GM12865 (cell line): ENCODE data around the gene SLCO3A1.

ENCODE experiments used
- DNase-seq: peaks from one replicate; pipeline ENCODE4 v3.0.0; 2010; ENCODE audit warnings: low read depth
- H3K4me3 ChIP-seq: 2 replicates; pipeline ENCODE4 v1.5.1; 2011; ENCODE audit warnings: mild to moderate bottlenecking, low read depth, low read length, control low read depth
- TF ChIP-seq, protein P1 (sequence below): IDR thresholded peaks from 2 replicates; pipeline ENCODE4 v1.5.1; 2011; ENCODE audit warnings: low read length, control low read depth, low read depth, inconsistent platforms; ENCODE audit not compliant: insufficient read depth; ENCODE audit errors: missing control alignments

The SLCO3A1 gene

DNA sequence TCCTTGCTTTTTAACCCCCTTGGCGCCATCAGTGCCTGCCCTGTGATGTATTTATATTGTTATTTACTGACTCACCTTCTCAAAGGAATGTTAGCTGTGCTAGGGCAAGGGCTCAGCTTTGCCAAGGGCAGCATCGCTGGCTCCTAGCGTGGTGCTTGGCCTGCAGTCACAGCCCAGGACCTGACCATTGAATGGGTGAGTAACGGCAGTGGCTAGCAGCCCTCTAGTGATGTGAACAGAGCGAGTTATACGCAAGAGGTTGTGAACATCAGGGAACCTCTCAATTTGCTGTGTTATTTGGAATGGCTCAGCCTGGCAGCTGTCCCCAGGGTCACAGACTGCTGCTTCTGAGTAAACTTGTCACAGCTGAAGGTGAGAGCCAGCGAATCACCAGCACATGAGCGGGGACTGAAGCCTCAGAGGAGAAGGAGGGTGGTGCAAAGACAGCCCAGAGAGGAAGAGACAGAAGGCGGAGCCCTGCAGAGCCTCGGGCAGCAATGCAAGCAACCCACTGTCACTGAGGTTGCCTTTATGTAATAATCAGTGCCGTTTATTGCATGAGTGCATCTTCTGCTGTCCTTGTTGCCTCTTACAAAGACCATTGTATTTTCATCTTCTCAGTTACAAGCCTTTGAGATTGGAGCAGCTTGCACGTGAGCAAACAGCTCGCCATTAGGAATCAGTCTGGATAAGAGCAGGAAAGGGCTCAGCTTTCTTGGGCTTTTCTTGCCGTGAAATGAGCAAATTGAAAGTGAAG, 158.3 kb downstream of the SLCO3A1 start:
- no peak for DNase-seq
- TF ChIP-seq, protein P1, sequence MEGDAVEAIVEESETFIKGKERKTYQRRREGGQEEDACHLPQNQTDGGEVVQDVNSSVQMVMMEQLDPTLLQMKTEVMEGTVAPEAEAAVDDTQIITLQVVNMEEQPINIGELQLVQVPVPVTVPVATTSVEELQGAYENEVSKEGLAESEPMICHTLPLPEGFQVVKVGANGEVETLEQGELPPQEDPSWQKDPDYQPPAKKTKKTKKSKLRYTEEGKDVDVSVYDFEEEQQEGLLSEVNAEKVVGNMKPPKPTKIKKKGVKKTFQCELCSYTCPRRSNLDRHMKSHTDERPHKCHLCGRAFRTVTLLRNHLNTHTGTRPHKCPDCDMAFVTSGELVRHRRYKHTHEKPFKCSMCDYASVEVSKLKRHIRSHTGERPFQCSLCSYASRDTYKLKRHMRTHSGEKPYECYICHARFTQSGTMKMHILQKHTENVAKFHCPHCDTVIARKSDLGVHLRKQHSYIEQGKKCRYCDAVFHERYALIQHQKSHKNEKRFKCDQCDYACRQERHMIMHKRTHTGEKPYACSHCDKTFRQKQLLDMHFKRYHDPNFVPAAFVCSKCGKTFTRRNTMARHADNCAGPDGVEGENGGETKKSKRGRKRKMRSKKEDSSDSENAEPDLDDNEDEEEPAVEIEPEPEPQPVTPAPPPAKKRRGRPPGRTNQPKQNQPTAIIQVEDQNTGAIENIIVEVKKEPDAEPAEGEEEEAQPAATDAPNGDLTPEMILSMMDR: no peak
- no peak overlapping the region for H3K4me3 ChIP-seq

DNA sequence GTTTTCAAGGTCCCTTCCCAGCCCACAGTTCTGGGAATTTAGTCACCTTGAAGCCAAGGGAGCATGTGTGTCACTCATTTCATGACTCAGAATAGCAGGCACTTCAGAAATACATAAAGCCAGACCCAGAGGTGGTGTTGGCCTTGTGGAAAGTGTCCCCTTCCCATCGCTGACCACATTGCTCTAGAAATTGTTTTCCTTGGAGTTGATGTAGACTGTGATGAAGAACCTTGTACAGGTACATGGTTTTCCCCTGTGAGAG, 158.8 kb downstream of the SLCO3A1 start:
- DNase-seq: no peak
- no peak overlapping the region for H3K4me3 ChIP-seq
- TF ChIP-seq, protein P1: no peak

DNA sequence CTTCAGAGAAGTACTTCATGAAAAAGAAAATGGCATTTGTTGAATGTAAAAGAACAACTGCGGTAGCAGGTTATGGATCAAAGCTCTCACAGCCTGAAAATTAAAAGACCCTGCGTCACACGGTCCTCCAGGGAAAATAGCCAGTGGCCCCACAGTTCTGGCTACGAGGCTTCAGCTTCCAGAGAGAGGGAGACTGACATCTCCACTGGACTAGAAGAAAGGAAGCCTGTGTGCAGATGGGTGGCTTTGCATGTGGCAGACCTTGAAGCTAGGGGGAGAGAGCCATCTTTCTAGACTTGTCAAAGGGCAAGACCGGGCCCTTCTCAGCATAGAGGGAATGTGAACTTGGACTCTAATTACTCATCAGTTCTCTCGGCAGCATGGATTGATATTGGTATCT, 159.4 kb downstream of the SLCO3A1 start:
- DNase-seq: no peak
- H3K4me3 ChIP-seq: no peak overlapping the region
- TF ChIP-seq, protein P1: no peak

DNA sequence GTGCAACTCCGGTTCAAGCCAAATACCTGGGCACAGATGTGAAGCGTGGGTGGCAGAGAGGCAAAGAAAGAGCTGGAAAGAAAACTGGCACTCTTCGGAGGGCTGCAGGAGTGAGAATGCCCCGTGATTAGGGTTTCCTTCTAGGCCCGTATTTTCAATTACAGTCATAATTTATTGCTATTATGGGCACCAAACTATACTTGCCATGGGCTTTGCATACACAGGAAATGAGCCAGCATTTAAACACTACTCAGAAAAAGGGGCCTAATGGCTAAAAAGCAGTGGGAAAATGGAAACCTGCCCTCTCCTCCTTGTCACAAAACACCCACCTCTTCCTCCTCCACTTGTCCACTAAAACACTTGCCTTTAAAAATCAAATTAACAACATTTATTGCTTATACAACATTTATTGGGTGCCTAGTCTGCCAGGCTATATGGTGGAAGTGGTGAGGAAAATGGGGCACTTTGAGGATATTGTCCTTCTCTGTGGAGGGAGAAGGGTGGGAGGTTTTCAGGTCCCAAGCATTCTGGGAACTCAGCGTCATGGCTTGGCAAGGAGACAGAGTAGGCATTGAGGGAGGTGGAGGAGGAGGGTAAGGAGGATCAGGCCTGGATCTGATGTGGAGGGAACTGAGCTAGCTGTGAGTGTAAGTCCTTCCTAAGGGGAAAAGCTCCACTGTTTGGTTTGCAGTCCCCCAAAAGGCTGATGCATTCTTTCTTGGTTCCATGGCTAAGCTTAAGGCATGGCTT, 160.9 kb downstream of the SLCO3A1 start:
- DNase-seq: no peak
- no peak overlapping the region for H3K4me3 ChIP-seq
- TF ChIP-seq, protein P1: no peak

DNA sequence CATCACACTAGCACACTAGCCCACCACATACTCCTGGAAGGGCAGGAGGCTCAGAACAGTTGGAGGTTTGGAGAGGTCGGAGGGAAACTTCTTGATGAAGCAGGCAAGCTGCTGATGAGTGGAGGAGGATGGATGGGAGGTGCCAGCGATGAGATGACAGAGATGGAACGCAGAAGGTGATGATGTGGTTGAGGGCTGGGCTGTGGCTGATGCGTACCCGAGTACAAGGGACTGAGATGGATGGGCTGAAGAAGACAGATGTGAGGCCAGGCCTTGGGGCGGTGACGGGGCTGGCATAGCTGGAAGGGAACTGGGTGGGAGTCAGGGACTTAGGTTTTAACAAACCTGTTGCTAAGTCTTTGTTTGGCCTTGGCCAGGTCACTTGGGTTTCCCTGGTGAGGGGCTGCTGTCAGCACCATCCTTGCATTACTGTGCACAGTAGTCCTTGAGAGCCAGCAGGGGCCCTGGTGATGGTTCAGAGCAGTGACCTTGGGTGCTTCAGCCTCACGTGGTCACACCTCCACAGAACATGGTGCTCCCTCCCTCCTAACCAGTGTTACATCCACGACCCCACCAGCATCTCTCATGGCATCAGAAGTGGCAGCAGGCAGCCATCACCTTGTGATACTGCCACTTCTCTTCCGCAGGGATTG, 164.5 kb downstream of the SLCO3A1 start:
- no peak overlapping the region for H3K4me3 ChIP-seq
- TF ChIP-seq, protein P1: no peak
- no peak for DNase-seq

DNA sequence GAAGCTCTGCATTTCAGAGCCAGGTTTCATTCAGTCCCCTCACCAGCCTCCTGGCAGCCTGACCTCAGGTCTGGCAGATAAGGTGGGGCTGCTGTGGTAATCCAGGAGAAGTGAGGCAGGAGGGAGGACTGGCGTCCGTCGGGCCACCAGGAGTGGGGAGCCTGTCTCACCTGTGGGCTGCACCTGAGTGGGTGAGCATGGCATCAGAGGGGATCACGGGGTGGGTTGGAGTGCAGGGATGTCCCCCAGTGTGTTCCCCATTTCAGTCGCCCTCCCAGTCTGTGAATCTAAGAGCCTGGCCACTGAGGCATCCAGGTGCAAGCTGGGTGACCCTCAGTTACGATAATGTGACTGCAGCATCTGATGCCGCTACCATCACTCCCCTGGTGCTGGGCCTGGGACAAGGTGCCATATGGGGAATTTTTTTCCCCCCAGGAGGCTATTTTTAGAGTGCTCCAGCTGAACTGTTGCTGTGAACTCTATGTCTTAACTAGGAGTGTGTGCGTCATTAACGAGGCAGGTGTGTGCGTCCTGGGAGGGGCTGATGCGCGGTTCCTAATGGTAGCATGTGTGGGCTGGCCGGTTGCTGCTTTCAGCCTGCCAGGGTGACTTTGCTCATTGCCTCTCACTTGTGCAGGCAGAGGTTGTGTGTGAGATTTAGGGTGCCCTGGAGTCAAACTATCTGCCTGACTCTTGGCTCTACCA, 165.2 kb downstream of the SLCO3A1 start:
- no peak overlapping the region for H3K4me3 ChIP-seq
- TF ChIP-seq, protein P1: no peak
- no peak for DNase-seq
